GM19239 (cell line): ENCODE data around the gene SLC44A5.
"Not testable (repeated sequence)": the region's sequence is repeated elsewhere in the genome, so short reads cannot be mapped to it uniquely, and the experiment has no call there.

ENCODE experiments used
- DNase-seq: peaks from one replicate; pipeline ENCODE4 v3.0.0; 2011; ENCODE audit warnings: low spot score; ENCODE audit not compliant: insufficient read length
- FAIRE-seq: peaks from 2 replicates; lab custom pipeline; 2011; peaks lifted over from hg19 to GRCh38; lab: Jason Lieb, UNC

The SLC44A5 gene

GRCh38 chr1:75233302-75233929 lies 377.5 kb downstream of the SLC44A5 start:
- no peak for DNase-seq
- FAIRE-seq, result peak; percentile 31

- FAIRE-seq (no peak), DNase-seq (no peak)
These were observed 390.8 kb downstream of the SLC44A5 start for GRCh38 chr1:75220072-75220471.

GRCh38 chr1:75214017-75214416 lies 396.9 kb downstream of the SLC44A5 start:
- no peak for DNase-seq
- no peak for FAIRE-seq

- FAIRE-seq (no peak), DNase-seq (no peak)
These were observed 399.3 kb downstream of the SLC44A5 start for GRCh38 chr1:75211648-75212047.

GRCh38 chr1:75208862-75209261 lies 402.1 kb downstream of the SLC44A5 start:
- FAIRE-seq, result no peak
- DNase-seq, result no peak

- FAIRE-seq, result peak; percentile 64
These were observed 407.3 kb downstream of the SLC44A5 start for GRCh38 chr1:75203415-75204277.

GRCh38 chr1:75202751-75203150 lies 408.2 kb downstream of the SLC44A5 start:
- FAIRE-seq, result no peak
- no peak for DNase-seq

More at GRCh38 chr1:75203415-75204277, 407.3 kb downstream of the SLC44A5 start:
- DNase-seq, result peak; percentile 4

GRCh38 chr1:75198761-75199160 lies 412.2 kb downstream of the SLC44A5 start:
- DNase-seq, result no peak
- FAIRE-seq, result no peak

- FAIRE-seq (no peak), DNase-seq (no peak)
These were observed 412.8 kb downstream of the SLC44A5 start for GRCh38 chr1:75198163-75198562.

GRCh38 chr1:75188892-75189291 lies 422.0 kb downstream of the SLC44A5 start:
- no peak for DNase-seq
- FAIRE-seq, result no peak

GRCh38 chr1:75181214-75181955 lies 429.5 kb downstream of the SLC44A5 start:
- DNase-seq, FAIRE-seq: not testable (repeated sequence)

- DNase-seq (no peak), FAIRE-seq (no peak)
These were observed 436.7 kb downstream of the SLC44A5 start for GRCh38 chr1:75174031-75174760.

GRCh38 chr1:75172556-75172955 lies 438.4 kb downstream of the SLC44A5 start:
- FAIRE-seq (no peak), DNase-seq (no peak)

GRCh38 chr1:75171876-75172275 lies 439.0 kb downstream of the SLC44A5 start:
- DNase-seq, result no peak
- FAIRE-seq, result no peak

GRCh38 chr1:75170981-75171380 lies 439.9 kb downstream of the SLC44A5 start:
- DNase-seq (no peak), FAIRE-seq (no peak)

GRCh38 chr1:75170011-75170410 lies 440.9 kb downstream of the SLC44A5 start:
- FAIRE-seq, result no peak
- no peak for DNase-seq

- FAIRE-seq (no peak), DNase-seq (no peak)
These were observed 444.1 kb downstream of the SLC44A5 start for GRCh38 chr1:75166821-75167220.

- FAIRE-seq, result no peak
- DNase-seq, result no peak
These were observed 445.6 kb downstream of the SLC44A5 start for GRCh38 chr1:75165264-75165663.

- no peak for FAIRE-seq
- no peak for DNase-seq
These were observed 451.8 kb downstream of the SLC44A5 start for GRCh38 chr1:75159154-75159553.
